Stimulated activated CD4-positive, alpha-beta T cell treated with anti-CD3 and anti-CD28 coated beads, Interleukin-15, amount 100 ng/mL, for 24 hours (primary cell): ENCODE data around the gene ATF5.
"Not testable (repeated sequence)": the region's sequence is repeated elsewhere in the genome, so short reads cannot be mapped to it uniquely, and the experiment has no call there.

Experiments
- DNase-seq: peaks from one replicate; pipeline ENCODE4 v3.0.0-alpha.2; 2020

ATF5 gene

DNA sequence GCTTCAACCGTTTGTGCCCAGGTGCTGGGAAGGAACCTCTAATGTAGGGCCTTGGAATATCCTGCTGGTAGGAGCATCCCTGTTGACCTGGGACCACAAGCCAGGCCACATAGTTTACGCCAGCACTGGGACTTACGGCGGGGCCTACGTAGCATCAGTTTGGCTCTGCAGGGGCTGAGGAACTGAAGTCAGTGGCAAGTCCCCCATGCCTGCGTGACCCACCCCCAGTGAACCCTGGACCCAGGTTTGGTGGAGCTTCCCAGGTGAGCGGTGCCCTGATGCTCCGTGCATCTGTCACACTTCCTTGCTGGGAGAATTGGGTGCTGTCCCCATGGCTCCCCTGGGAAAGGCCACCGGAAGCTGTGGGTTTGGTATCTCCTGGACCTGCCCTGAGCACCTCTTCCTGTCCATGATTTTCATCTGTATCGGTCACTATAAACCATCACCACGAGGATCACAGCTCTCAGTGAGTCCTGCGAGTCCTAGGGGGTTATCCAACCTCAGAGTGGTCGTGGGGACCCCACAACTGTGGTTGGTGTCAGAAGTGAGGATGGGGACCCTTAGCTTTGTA, 22.0 kb downstream of the ATF5 start:
- no peak for DNase-seq

GRCh38 chr19:49951806-49952478, 22.9 kb downstream of the ATF5 start:
- DNase-seq: no peak

- DNase-seq: no peak
Observed at GRCh38 chr19:49952479-49952836, 23.5 kb downstream of the ATF5 start.

- DNase-seq: no peak
Observed at GRCh38 chr19:49952906-49953305, 23.9 kb downstream of the ATF5 start.

GRCh38 chr19:49953416-49953815, 24.4 kb downstream of the ATF5 start:
- DNase-seq: no peak

- no peak for DNase-seq
Observed at GRCh38 chr19:49954092-49954829, 25.3 kb downstream of the ATF5 start.

DNA sequence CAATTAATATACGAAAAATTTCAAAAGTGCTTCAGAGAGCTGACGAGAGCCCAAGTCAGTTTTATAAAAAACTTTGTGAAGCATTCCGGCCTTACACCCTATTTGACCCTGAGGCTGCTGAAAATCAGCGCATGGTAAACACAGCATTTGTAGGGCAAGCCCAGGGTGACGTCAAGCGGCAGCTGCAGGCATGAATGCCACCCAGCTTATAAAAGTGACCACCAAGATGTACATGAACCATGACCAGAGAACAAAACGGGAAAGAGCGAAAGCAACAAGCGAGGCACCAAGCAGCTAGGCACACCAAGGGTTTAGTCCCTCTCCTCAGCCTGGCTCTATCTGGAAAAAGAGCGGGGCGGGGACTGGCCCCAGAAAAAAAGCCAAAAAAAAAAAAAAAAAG, 25.9 kb downstream of the ATF5 start:
- no peak for DNase-seq

GRCh38 chr19:49956115-49956495, 27.1 kb downstream of the ATF5 start:
- no peak for DNase-seq

- DNase-seq: no peak
Observed at GRCh38 chr19:49957262-49957915, 28.4 kb downstream of the ATF5 start.

DNA sequence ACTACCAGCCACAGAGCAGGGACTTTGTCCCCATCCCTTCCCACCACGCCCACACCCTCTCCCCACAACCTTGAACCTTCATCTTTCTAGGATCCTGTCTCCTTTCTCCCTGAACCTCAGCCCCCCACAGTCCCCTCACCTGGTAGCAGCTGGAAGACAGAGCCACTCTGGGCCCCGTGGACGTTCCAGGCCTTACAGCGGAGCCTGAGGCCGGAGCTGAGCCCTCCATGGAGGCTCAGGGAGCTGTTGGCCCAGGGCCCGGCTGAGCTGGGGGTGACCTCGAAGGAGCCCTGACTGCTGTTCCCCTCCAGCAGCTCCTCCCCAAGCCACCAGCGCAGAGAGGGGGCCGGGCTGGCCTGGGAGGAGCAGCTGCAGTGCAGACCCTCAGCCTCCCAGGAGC, 29.1 kb downstream of the ATF5 start:
- not testable (repeated sequence) for DNase-seq

- not testable (repeated sequence) for DNase-seq
Observed at GRCh38 chr19:49958596-49958995, 29.6 kb downstream of the ATF5 start.

GRCh38 chr19:49959892-49960291, 30.9 kb downstream of the ATF5 start:
- DNase-seq: not testable (repeated sequence)

DNA sequence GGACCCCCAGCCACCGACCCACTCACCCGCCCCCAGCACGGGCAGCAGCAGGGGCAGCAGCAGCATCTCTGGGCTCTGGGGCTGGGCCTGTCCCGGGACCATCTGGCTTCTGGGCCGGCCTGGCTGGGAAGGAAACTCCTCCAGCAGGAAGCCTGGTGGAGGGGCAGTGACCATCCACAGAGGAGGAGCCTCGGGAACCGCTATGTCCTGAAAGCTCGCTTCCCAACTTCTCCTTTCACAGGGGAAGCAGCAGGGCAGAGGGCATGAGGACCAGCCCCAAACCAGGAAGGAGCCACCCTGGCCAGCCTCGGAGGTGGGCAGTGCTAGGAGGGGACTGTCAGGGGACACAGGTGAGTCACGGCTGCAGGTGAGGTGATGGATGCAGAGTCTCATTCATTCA, 32.0 kb downstream of the ATF5 start, which contains the start of gene SIGLEC11:
Gene SIGLEC11, minus strand, starts transcription at position 193 of the 400 bp plus-strand sequence. Its CDS starts 91 bp downstream, at position 102.
- DNase-seq: not testable (repeated sequence)

GRCh38 chr19:49968279-49968922, 39.4 kb downstream of the ATF5 start:
- DNase-seq: no peak

GRCh38 chr19:49969355-49969754, 40.4 kb downstream of the ATF5 start:
- not testable (repeated sequence) for DNase-seq

- no peak for DNase-seq
Observed at GRCh38 chr19:49971991-49972411, 43.0 kb downstream of the ATF5 start.

- no peak for DNase-seq
Observed at GRCh38 chr19:49972841-49973240, 43.8 kb downstream of the ATF5 start.

DNA sequence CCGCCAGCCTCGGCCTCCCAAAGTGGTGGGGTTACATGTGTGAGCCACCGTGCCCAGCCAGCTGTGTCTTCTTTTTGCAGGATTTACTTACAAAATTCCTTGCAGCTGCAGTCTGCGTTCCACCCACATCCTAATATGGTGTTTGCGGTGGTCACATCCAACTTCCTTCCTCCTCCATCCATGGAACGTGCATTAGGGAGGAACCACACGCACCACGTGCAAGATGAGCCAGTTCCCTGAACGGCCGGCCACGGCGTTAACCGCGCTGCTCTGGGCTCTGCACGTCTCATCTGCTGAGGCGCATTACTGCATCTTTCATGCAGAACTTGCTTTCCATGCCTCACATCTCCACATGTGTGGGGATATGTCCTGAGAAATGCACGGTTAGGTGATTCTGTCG, 45.0 kb downstream of the ATF5 start:
- no peak for DNase-seq

GRCh38 chr19:49975051-49975450, 46.0 kb downstream of the ATF5 start:
- DNase-seq: no peak

DNA sequence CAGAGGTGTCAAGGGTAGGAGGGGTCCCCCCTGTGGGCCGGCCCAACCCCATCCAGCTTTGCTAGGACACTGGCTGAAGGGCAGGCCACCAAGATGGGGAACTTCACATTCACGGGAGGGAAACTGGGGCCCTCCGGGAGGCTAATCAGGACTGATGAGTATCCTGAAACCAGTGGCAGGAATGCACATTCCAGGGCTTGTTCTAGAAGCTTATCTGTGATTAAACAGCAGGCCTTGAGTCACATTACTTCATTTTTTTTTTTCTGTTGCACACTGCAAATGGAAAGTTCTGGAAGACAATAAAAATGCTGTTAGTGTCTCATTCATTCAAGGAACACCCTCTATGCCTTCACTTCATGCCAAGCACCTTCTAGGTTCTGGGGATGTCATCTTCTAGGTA, 47.5 kb downstream of the ATF5 start:
- DNase-seq: no peak

GRCh38 chr19:49977076-49977475, 48.1 kb downstream of the ATF5 start:
- DNase-seq: no peak

- no peak for DNase-seq
Observed at GRCh38 chr19:49977881-49978280, 48.9 kb downstream of the ATF5 start.

- no peak for DNase-seq
Observed at GRCh38 chr19:49978324-49978723, 49.3 kb downstream of the ATF5 start.
